ENCODE results near the gene SIX3.

The SIX3 gene

GRCh38 chr2:44934038-44934982, 7.2 kb upstream of the SIX3 start:
- H3K4me3 ChIP-seq (ENCODE audit: control insufficient read depth, low read depth, low read length): no peak overlapping the region
- no peak for DNase-seq (ENCODE audit: low read depth)
- TF ChIP-seq, protein P1, sequence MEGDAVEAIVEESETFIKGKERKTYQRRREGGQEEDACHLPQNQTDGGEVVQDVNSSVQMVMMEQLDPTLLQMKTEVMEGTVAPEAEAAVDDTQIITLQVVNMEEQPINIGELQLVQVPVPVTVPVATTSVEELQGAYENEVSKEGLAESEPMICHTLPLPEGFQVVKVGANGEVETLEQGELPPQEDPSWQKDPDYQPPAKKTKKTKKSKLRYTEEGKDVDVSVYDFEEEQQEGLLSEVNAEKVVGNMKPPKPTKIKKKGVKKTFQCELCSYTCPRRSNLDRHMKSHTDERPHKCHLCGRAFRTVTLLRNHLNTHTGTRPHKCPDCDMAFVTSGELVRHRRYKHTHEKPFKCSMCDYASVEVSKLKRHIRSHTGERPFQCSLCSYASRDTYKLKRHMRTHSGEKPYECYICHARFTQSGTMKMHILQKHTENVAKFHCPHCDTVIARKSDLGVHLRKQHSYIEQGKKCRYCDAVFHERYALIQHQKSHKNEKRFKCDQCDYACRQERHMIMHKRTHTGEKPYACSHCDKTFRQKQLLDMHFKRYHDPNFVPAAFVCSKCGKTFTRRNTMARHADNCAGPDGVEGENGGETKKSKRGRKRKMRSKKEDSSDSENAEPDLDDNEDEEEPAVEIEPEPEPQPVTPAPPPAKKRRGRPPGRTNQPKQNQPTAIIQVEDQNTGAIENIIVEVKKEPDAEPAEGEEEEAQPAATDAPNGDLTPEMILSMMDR (conservative IDR thresholded peaks at IDR 0.05; ENCODE audit: control insufficient read depth, insufficient read depth, low read depth, low read length): no peak

DNA sequence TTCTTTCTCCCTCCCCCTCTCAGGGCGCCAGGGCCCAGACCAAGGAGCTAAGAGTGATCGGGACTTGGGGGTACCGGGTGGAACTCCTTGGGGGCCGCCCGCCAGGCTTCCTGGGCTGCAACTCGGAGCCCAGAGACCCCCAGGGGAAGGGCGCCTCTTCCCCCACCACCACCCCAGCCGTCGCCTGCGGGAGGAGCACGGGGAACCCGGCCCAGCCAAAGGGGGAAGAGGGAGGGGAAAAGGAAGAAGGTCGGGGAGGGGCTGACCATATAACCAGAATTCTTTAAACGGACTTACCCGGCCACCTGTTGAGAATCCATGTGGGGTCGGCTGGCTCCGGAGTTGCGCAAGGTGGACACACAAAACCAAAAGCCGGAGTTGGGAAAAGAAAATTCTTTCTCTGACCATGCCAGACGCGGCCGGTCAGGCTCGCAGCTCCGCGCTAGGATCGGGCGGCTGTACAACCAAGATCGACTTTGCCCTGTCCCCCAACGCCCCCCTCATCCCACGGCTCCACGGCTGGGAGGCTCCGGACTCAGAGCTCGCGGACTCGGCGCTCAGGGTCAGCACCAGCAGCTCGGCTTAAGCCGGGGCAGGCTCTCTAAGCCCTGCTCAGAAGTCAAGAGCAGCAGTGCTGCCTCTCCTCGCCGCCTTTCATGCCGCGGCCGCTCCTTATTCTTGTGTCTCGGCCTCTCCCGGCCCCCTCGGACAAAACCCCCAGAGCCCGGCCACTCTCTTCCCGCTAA, 6.3 kb upstream of the SIX3 start:
- TF ChIP-seq, protein P1 (conservative IDR thresholded peaks at IDR 0.05; ENCODE audit: control insufficient read depth, insufficient read depth, low read depth, low read length): no peak
- DNase-seq (ENCODE audit: low read depth): no peak
- no peak overlapping the region for H3K4me3 ChIP-seq (ENCODE audit: control insufficient read depth, low read depth, low read length)

DNA sequence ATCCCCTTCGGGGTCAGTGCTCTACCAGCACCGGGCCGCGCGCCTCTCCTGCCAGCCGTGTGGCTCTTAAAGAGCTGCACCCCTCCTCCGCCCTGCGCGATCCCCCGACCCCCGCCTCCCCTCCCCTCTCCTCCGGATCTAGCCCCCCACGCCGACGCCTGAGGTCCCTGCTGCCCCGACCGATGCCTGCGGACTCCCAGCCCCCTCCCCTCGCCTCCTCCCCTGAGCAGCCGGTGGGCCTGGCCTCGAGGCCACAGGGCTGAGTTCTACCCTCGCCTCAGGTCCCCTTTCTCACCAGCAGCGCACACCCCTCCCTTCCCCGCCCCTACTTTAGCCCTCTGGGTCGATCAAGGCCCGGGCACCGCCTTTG, 5.8 kb upstream of the SIX3 start:
- TF ChIP-seq, protein P1 (conservative IDR thresholded peaks at IDR 0.05; ENCODE audit: control insufficient read depth, insufficient read depth, low read depth, low read length): no peak
- H3K4me3 ChIP-seq (ENCODE audit: control insufficient read depth, low read depth, low read length): no peak overlapping the region
- DNase-seq (ENCODE audit: low read depth): no peak

- TF ChIP-seq, protein P1 (conservative IDR thresholded peaks at IDR 0.05; ENCODE audit: control insufficient read depth, insufficient read depth, low read depth, low read length): no peak
- no peak for DNase-seq (ENCODE audit: low read depth)
- H3K4me3 ChIP-seq (ENCODE audit: control insufficient read depth, low read depth, low read length): no peak overlapping the region
Observed at GRCh38 chr2:44936275-44936674, 5.2 kb upstream of the SIX3 start.

GRCh38 chr2:44936715-44937687, 4.5 kb upstream of the SIX3 start:
- no peak for DNase-seq (ENCODE audit: low read depth)
- TF ChIP-seq, protein P1 (conservative IDR thresholded peaks at IDR 0.05; ENCODE audit: control insufficient read depth, insufficient read depth, low read depth, low read length): no peak
- no peak overlapping the region for H3K4me3 ChIP-seq (ENCODE audit: control insufficient read depth, low read depth, low read length)

DNA sequence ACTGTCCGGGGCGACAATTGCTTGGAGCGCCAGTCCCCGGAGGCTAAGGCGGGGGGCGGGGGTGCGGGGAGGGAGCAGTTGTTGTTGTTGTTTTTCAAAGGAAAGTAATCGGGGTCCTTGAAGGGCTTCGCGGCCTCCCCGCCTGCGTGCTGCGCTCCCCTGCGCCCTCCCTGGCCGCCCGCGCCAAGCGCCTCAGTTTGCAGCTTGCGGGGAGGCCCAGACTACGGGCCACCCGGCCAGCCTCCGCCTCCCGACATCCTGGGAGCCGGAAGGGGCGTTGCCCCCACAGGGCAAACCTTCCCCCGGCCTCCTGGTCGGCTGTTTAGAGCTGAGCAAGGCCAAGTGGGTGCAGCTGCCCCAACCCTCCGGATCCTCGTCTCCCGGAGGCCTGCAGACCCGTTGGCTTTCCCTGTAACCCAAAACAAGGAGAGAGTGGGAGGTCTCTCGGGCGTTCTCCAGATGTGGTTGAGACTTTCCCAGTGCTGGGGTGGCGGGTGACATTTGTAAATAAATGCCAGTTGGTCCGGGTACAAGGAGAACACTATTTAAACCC, 3.7 kb upstream of the SIX3 start:
- TF ChIP-seq, protein P1 (conservative IDR thresholded peaks at IDR 0.05; ENCODE audit: control insufficient read depth, insufficient read depth, low read depth, low read length): no peak
- no peak for DNase-seq (ENCODE audit: low read depth)
- H3K4me3 ChIP-seq (ENCODE audit: control insufficient read depth, low read depth, low read length): no peak overlapping the region

Data from fibroblast of mammary gland (primary cell).